ENCODE data around the gene NCAM1.

DNA sequence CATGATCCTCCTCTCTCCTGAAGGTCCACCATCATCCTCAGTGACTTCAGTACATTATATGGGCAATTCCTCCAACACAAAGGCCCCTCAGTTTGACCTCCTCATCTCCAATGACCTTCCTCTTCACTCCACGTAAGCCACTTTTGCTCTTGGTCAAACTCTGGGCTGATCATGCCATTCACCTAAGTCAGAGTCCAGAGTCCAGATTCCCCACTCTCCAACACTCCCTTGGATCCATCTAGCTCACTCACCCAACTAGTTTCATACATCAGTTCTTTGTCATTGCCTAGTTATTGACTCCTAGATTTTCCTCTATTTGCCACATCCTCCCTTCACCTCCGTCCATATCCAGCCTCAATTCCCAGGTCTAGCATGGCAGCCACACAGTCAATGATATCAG, 322.7 kb downstream of the NCAM1 start:
- TF ChIP-seq, protein P1, sequence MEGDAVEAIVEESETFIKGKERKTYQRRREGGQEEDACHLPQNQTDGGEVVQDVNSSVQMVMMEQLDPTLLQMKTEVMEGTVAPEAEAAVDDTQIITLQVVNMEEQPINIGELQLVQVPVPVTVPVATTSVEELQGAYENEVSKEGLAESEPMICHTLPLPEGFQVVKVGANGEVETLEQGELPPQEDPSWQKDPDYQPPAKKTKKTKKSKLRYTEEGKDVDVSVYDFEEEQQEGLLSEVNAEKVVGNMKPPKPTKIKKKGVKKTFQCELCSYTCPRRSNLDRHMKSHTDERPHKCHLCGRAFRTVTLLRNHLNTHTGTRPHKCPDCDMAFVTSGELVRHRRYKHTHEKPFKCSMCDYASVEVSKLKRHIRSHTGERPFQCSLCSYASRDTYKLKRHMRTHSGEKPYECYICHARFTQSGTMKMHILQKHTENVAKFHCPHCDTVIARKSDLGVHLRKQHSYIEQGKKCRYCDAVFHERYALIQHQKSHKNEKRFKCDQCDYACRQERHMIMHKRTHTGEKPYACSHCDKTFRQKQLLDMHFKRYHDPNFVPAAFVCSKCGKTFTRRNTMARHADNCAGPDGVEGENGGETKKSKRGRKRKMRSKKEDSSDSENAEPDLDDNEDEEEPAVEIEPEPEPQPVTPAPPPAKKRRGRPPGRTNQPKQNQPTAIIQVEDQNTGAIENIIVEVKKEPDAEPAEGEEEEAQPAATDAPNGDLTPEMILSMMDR (IDR thresholded peaks at IDR 0.05) = no peak
- TF ChIP-seq ZFX (IDR thresholded peaks at IDR 0.05; ENCODE audit: borderline replicate concordance) = no peak

Measured in 22Rv1 (cell line).